ENCODE measurements around the gene TFEC. TPM values are rescaled to one million over a fixed set of nuclear protein-coding genes. Genes with fewer than 3 reads are reported as not detected.

Gene TFEC
- total RNA-seq, 1 donor from 2014 or later: 4.7 TPM

DNA sequence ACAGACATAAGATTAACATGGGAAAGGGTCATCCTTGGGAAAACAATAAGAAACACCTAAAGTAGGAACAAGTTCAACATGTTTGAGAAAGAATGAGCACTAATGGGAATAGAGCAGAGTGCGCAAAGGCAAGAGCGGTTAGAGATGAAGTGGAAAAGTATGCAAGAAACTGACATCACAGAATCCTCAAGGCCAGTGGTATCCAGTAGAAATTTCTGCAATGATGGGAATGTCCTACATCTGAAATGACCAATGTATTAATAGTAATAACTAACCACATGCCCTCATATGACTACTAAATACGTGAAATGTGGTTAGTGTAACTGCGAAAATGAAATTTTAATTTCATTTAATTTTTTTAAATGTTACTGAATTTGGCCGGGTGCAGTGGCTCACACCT, 54.8 kb downstream of the TFEC start:
- Histone ChIP-seq H3K4me3 (no peak overlapping the region), H3K27me3 (no peaks in the 10 kb centered on the region), H3K27ac (no peak overlapping the region), H3K9me3 (no peaks in the 10 kb centered on the region), H3K36me3 (no peaks in the 10 kb centered on the region), H3K4me1 (no peaks in the 10 kb centered on the region)
- DNase-seq (ENCODE audit: extremely low spot score in 2 of 2): no peak
- intact Hi-C loops (cut with DNase I): no loop called here
- TF ChIP-seq POLR2A (IDR thresholded peaks at IDR 0.05): no peak
- TF ChIP-seq, protein P1, sequence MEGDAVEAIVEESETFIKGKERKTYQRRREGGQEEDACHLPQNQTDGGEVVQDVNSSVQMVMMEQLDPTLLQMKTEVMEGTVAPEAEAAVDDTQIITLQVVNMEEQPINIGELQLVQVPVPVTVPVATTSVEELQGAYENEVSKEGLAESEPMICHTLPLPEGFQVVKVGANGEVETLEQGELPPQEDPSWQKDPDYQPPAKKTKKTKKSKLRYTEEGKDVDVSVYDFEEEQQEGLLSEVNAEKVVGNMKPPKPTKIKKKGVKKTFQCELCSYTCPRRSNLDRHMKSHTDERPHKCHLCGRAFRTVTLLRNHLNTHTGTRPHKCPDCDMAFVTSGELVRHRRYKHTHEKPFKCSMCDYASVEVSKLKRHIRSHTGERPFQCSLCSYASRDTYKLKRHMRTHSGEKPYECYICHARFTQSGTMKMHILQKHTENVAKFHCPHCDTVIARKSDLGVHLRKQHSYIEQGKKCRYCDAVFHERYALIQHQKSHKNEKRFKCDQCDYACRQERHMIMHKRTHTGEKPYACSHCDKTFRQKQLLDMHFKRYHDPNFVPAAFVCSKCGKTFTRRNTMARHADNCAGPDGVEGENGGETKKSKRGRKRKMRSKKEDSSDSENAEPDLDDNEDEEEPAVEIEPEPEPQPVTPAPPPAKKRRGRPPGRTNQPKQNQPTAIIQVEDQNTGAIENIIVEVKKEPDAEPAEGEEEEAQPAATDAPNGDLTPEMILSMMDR (IDR thresholded peaks at IDR 0.05): no peak
- no peak for TF ChIP-seq POLR2AphosphoS5 (IDR thresholded peaks at IDR 0.05; ENCODE audit: insufficient read depth in 1 of 2, low read depth in 1 of 2)

GRCh38 chr7:115973406-115973805, 57.2 kb downstream of the TFEC start:
- DNase-seq (ENCODE audit: extremely low spot score in 2 of 2): no peak
- intact Hi-C loops (cut with DNase I): no loop called here
- no peaks in the 10 kb centered on the region for H3K27me3 ChIP-seq
- no peak overlapping the region for H3K27ac ChIP-seq
- H3K9me3 ChIP-seq: no peaks in the 10 kb centered on the region
- H3K36me3 ChIP-seq: no peaks in the 10 kb centered on the region
- TF ChIP-seq, protein P1 (IDR thresholded peaks at IDR 0.05): no peak
- TF ChIP-seq POLR2AphosphoS5 (IDR thresholded peaks at IDR 0.05; ENCODE audit: insufficient read depth in 1 of 2, low read depth in 1 of 2) (no peak), POLR2A (IDR thresholded peaks at IDR 0.05) (no peak)
- H3K4me3 ChIP-seq: no peak overlapping the region
- H3K4me1 ChIP-seq: no peaks in the 10 kb centered on the region

DNA sequence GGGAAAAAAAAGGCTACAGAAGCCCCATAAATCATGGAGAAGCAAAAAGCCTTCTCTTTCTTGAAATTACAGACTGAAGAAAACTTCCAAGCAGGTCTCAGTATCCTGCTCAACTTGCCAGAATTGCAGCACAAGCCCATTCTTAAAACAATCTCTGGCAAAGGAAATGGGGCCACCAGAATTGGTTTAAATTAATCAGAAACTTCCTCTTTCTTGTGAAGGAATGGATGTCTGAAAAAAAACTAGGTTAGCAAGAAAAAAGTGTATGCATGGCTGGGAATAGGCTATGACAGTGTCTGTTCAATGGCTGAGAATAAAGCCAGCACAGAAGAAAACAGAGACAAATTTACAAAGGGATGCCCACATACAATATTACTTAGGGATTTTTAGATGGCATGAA, 59.1 kb downstream of the TFEC start:
- no peak for TF ChIP-seq POLR2AphosphoS5 (IDR thresholded peaks at IDR 0.05; ENCODE audit: insufficient read depth in 1 of 2, low read depth in 1 of 2)
- TF ChIP-seq, protein P1 (IDR thresholded peaks at IDR 0.05): no peak
- no peak for TF ChIP-seq POLR2A (IDR thresholded peaks at IDR 0.05)
- Histone ChIP-seq H3K9me3 (no peaks in the 10 kb centered on the region), H3K4me1 (no peaks in the 10 kb centered on the region), H3K4me3 (no peak overlapping the region), H3K27me3 (no peaks in the 10 kb centered on the region), H3K27ac (no peak overlapping the region), H3K36me3 (no peaks in the 10 kb centered on the region)
- no peak for DNase-seq (ENCODE audit: extremely low spot score in 2 of 2)
- intact Hi-C loops (cut with DNase I): no loop called here

- intact Hi-C loops (cut with DNase I): no loop called here
- TF ChIP-seq, protein P1 (IDR thresholded peaks at IDR 0.05): no peak
- TF ChIP-seq POLR2AphosphoS5 (IDR thresholded peaks at IDR 0.05; ENCODE audit: insufficient read depth in 1 of 2, low read depth in 1 of 2): no peak
- TF ChIP-seq POLR2A (IDR thresholded peaks at IDR 0.05): no peak
- no peak for DNase-seq (ENCODE audit: extremely low spot score in 2 of 2)
- H3K4me3 ChIP-seq: no peak overlapping the region
- H3K27ac ChIP-seq: no peak overlapping the region
- H3K4me1 ChIP-seq: no peaks in the 10 kb centered on the region
- H3K9me3 ChIP-seq: no peaks in the 10 kb centered on the region
- H3K27me3 ChIP-seq: no peaks in the 10 kb centered on the region
- no peaks in the 10 kb centered on the region for H3K36me3 ChIP-seq
Observed at GRCh38 chr7:115968596-115968995, 62.0 kb downstream of the TFEC start.

GRCh38 chr7:115968171-115968570, 62.4 kb downstream of the TFEC start:
- DNase-seq (ENCODE audit: extremely low spot score in 2 of 2): no peak
- TF ChIP-seq POLR2A (IDR thresholded peaks at IDR 0.05): no peak
- TF ChIP-seq POLR2AphosphoS5 (IDR thresholded peaks at IDR 0.05; ENCODE audit: insufficient read depth in 1 of 2, low read depth in 1 of 2): no peak
- TF ChIP-seq, protein P1 (IDR thresholded peaks at IDR 0.05): no peak
- intact Hi-C loops (cut with DNase I): no loop called here
- Histone ChIP-seq H3K4me1 (no peaks in the 10 kb centered on the region), H3K27me3 (no peaks in the 10 kb centered on the region), H3K9me3 (no peaks in the 10 kb centered on the region), H3K27ac (no peak overlapping the region), H3K36me3 (no peaks in the 10 kb centered on the region), H3K4me3 (no peak overlapping the region)

Measured in vagina (tissue), 2 donors.